H1 (cell line): ENCODE data around the gene ZFP14.

Source experiments
- CEBPB ChIP-seq: IDR thresholded peaks from 2 replicates; pipeline ENCODE4 v1.6.1; 2012; ENCODE audit warnings: low read depth, low read length
- CHD1 ChIP-seq: IDR thresholded peaks from 2 replicates; pipeline ENCODE4 v1.6.1; 2012; ENCODE audit warnings: low read depth, low read length, improper control_type of control experiment
- CHD2 ChIP-seq: IDR thresholded peaks from 2 replicates; pipeline ENCODE4 v1.6.1; 2012; ENCODE audit warnings: low read length, improper control_type of control experiment
- EP300 ChIP-seq, 2 experiments: IDR thresholded peaks; 1 replicate in 1 of 2; 2 replicates in 1 of 2; pipeline ENCODE4 v1.6.1; 2011 to 2012; ENCODE audit warnings: low read depth in 2 of 2, low read length in 2 of 2, mild to moderate bottlenecking in 2 of 2, borderline replicate concordance in 1 of 2, inconsistent platforms in 1 of 2, moderate library complexity in 1 of 2
- PHF8 ChIP-seq: fragments of 200-600 bp; sonication (generic); conservative IDR thresholded peaks from 2 replicates; pipeline ENCODE4 v1.7.1; 2012; ENCODE audit warnings: low read depth, mild to moderate bottlenecking, inconsistent platforms, low read length, moderate library complexity
- POLR2A ChIP-seq, 2 experiments: IDR thresholded peaks; 1 replicate in 1 of 2; 2 replicates in 1 of 2; pipeline ENCODE4 v1.6.1; 2011; ENCODE audit warnings: low read depth in 2 of 2, low read length in 2 of 2, mild to moderate bottlenecking in 2 of 2; ENCODE audit errors: control extremely low read depth in 1 of 2
- RAD21 ChIP-seq, 2 experiments: IDR thresholded peaks in 1 of 2; conservative IDR thresholded peaks in 1 of 2; 2 replicates each; pipeline ENCODE4 v1.6.1; 2011; ENCODE audit warnings: low read depth in 2 of 2, low read length in 2 of 2, improper control_type of control experiment in 1 of 2, inconsistent platforms in 1 of 2, mild to moderate bottlenecking in 1 of 2, moderate library complexity in 1 of 2
- RBBP5 ChIP-seq: IDR thresholded peaks from 2 replicates; pipeline ENCODE4 v1.7.1; 2012; ENCODE audit warnings: low read depth, mild to moderate bottlenecking, inconsistent platforms, low read length, moderate library complexity, borderline replicate concordance
- RFX5 ChIP-seq: IDR thresholded peaks from 2 replicates; pipeline ENCODE4 v1.6.1; 2011; ENCODE audit warnings: low read depth, low read length, improper control_type of control experiment, borderline replicate concordance
- RNF2 ChIP-seq: fragments of 200-900, 300-1000 bp; sonication (generic); IDR thresholded peaks from 2 replicates; pipeline ENCODE4 v1.7.1; 2016; ENCODE audit warnings: borderline replicate concordance, low read depth, mild to moderate bottlenecking, antibody characterized with exemption, low read length; ENCODE audit not compliant: poor library complexity, severe bottlenecking; ENCODE audit errors: missing control alignments
- SIN3A ChIP-seq, 2 experiments: IDR thresholded peaks in 1 of 2; conservative IDR thresholded peaks in 1 of 2; 2 replicates each; pipeline ENCODE4 v1.6.1; 2011 to 2012; ENCODE audit warnings: low read length in 2 of 2, improper control_type of control experiment in 1 of 2, low read depth in 1 of 2, mild to moderate bottlenecking in 1 of 2
- SP2 ChIP-seq: IDR thresholded peaks from 2 replicates; pipeline ENCODE4 v1.6.1; 2012; ENCODE audit warnings: mild to moderate bottlenecking, low read length, inconsistent platforms
- TAF1 ChIP-seq: IDR thresholded peaks from 2 replicates; pipeline ENCODE4 v1.6.1; 2011; ENCODE audit warnings: mild to moderate bottlenecking, low read depth, low read length
- TF ChIP-seq, protein P1 (sequence below), 3 experiments: IDR thresholded peaks; 1 replicate in 2 of 3; 2 replicates in 1 of 3; pipeline versions ENCODE4 v1.5.1 to v1.6.1; 2011; ENCODE audit warnings: low read length in 3 of 3, mild to moderate bottlenecking in 3 of 3, inconsistent platforms in 2 of 3, low read depth in 1 of 3, moderate library complexity in 1 of 3; ENCODE audit not compliant: insufficient read depth in 1 of 3; ENCODE audit errors: control extremely low read depth in 1 of 3

DNA sequence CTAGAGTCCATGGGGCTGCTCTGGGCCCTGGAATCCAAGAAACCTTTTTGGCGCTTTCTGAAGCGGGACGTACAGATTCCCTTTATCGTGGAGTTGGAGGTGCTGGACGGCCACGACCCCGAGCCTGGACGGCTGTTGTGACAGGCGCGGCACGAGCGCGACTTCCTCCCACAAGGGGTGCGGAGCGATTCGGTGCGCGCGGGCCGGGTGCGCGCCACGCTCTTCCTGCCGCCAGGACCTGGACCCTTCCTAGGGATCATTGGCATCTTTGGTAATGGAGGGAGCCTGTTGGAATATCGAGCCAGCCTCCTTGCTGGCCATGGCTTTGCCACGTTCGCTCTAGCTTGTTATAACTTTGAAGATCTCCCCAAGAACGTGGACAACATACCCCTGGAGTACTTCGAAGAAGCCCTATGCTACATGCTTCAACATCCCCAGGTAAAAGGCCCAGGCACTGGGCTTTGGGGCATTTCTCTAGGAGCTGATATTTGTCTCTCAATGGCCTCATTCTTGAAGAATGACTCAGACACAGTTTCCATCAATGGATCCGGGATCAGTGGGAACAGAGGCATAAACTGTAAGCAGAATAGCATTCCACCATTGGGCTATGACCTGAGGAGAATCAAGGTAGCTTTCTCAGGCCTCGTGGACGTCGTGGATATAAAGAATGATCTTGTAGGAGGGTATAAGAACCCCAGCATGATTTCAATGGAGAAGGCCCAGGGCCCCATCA lies 42.9 kb upstream of the ZFP14 start:
- TF ChIP-seq, protein P1, sequence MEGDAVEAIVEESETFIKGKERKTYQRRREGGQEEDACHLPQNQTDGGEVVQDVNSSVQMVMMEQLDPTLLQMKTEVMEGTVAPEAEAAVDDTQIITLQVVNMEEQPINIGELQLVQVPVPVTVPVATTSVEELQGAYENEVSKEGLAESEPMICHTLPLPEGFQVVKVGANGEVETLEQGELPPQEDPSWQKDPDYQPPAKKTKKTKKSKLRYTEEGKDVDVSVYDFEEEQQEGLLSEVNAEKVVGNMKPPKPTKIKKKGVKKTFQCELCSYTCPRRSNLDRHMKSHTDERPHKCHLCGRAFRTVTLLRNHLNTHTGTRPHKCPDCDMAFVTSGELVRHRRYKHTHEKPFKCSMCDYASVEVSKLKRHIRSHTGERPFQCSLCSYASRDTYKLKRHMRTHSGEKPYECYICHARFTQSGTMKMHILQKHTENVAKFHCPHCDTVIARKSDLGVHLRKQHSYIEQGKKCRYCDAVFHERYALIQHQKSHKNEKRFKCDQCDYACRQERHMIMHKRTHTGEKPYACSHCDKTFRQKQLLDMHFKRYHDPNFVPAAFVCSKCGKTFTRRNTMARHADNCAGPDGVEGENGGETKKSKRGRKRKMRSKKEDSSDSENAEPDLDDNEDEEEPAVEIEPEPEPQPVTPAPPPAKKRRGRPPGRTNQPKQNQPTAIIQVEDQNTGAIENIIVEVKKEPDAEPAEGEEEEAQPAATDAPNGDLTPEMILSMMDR (IDR thresholded peaks at IDR 0.05; ENCODE audit: control extremely low read depth in 1 of 3, insufficient read depth in 1 of 3, low read depth in 1 of 3, low read length in 3 of 3) = no peak
- TF ChIP-seq RFX5 (no peak), EP300 (IDR thresholded peaks at IDR 0.05; ENCODE audit: borderline replicate concordance in 1 of 2, low read depth in 2 of 2, low read length in 2 of 2) (no peak), SIN3A (conservative IDR thresholded peaks at IDR 0.05 in 1 of 2, IDR thresholded peaks at IDR 0.05 in 1 of 2; ENCODE audit: low read depth in 1 of 2, low read length in 2 of 2) (no peak), POLR2A (IDR thresholded peaks at IDR 0.05; ENCODE audit: control extremely low read depth in 1 of 2, low read depth in 2 of 2, low read length in 2 of 2) (no peak), TAF1 (no peak), RBBP5 (no peak), RNF2 (no peak), CHD2 (no peak), RAD21 (IDR thresholded peaks at IDR 0.05 in 1 of 2, conservative IDR thresholded peaks at IDR 0.05 in 1 of 2; ENCODE audit: low read depth in 2 of 2, low read length in 2 of 2) (no peak), PHF8 (no peak), SP2 (no peak), CEBPB (no peak), CHD1 (no peak)
